ENCODE data around the gene CD99.

GRCh38 chrX:2677764-2678163, 13.3 kb upstream of the CD99 start:
- TF ChIP-seq, protein P1, sequence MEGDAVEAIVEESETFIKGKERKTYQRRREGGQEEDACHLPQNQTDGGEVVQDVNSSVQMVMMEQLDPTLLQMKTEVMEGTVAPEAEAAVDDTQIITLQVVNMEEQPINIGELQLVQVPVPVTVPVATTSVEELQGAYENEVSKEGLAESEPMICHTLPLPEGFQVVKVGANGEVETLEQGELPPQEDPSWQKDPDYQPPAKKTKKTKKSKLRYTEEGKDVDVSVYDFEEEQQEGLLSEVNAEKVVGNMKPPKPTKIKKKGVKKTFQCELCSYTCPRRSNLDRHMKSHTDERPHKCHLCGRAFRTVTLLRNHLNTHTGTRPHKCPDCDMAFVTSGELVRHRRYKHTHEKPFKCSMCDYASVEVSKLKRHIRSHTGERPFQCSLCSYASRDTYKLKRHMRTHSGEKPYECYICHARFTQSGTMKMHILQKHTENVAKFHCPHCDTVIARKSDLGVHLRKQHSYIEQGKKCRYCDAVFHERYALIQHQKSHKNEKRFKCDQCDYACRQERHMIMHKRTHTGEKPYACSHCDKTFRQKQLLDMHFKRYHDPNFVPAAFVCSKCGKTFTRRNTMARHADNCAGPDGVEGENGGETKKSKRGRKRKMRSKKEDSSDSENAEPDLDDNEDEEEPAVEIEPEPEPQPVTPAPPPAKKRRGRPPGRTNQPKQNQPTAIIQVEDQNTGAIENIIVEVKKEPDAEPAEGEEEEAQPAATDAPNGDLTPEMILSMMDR (conservative IDR thresholded peaks at IDR 0.05 in 1 of 2, IDR thresholded peaks at IDR 0.05 in 1 of 2; ENCODE audit: low read depth in 1 of 2, low read length in 2 of 2), result no peak
- no peak for TF ChIP-seq EZH2 (IDR thresholded peaks at IDR 0.05; ENCODE audit: low read length, missing control alignments)

All from fibroblast of lung (primary cell).